Neural cell (in vitro differentiated cells): ENCODE data around the gene GJA9. TPM values are rescaled to one million over a fixed set of nuclear protein-coding genes. Genes with fewer than 3 reads are reported as not detected.

Experiments
- H2AFZ ChIP-seq: fragments of 200-600, 300-800 bp; sonication (generic), shearing (Covaris generic); 2 replicates; pipeline ENCODE4 v1.6.0; 2014; ENCODE audit warnings: low read depth, mild to moderate bottlenecking, antibody characterized with exemption, low read length, moderate library complexity
- H3F3A ChIP-seq: fragments of 200-600 bp; shearing (Covaris generic); 2 replicates; pipeline ENCODE4 v1.6.1; 2016; ENCODE audit warnings: mild to moderate bottlenecking, moderate library complexity, mixed read lengths, antibody characterized with exemption, low read length; ENCODE audit not compliant: insufficient read depth, poor library complexity, severe bottlenecking
- H3K27ac ChIP-seq: fragments of 200-600, 300-800 bp; sonication (generic), shearing (Covaris generic); 2 replicates; pipeline ENCODE4 v1.5.1; 2014; ENCODE audit warnings: mild to moderate bottlenecking, low read length, moderate library complexity
- H3K27me3 ChIP-seq: fragments of 300-800, 200-600 bp; sonication (generic), shearing (Covaris generic); 2 replicates; pipeline ENCODE4 v1.6.0; 2014; ENCODE audit warnings: mild to moderate bottlenecking, low read depth, low read length, moderate library complexity; ENCODE audit not compliant: insufficient read depth
- H3K36me3 ChIP-seq: fragments of 300-800, 200-600 bp; sonication (generic), shearing (Covaris generic); 2 replicates; pipeline ENCODE4 v1.5.1; 2014; ENCODE audit warnings: mild to moderate bottlenecking, antibody characterized with exemption, low read length, moderate library complexity; ENCODE audit not compliant: insufficient read depth
- H3K4me2 ChIP-seq: fragments of 300-800, 200-600 bp; sonication (generic), shearing (Covaris generic); 2 replicates; pipeline ENCODE4 v1.6.0; 2014; ENCODE audit warnings: mild to moderate bottlenecking, low read length
- H3K4me3 ChIP-seq: fragments of 300-800, 200-600 bp; sonication (generic), shearing (Covaris generic); 2 replicates; pipeline ENCODE4 v1.5.1; 2014; ENCODE audit warnings: mild to moderate bottlenecking, low read length, moderate library complexity
- H3K79me2 ChIP-seq: fragments of 200-600 bp; shearing (Covaris generic); replicated peaks from 2 replicates; pipeline ENCODE4 v1.6.0; 2014; ENCODE audit warnings: mild to moderate bottlenecking, low read length, moderate library complexity; ENCODE audit not compliant: insufficient read depth
- H3K9ac ChIP-seq: fragments of 300-800, 200-600 bp; sonication (generic), shearing (Covaris generic); 2 replicates; pipeline ENCODE4 v1.6.1; 2016; ENCODE audit warnings: mild to moderate bottlenecking, low read length, mixed read lengths
- H3K9me2 ChIP-seq: fragments of 200-600 bp; shearing (Covaris generic); 2 replicates; pipeline ENCODE4 v1.6.1; 2016; ENCODE audit warnings: mild to moderate bottlenecking, low read length, mixed read lengths; ENCODE audit not compliant: insufficient read depth
- H3K9me3 ChIP-seq: fragments of 200-600, 300-800 bp; sonication (generic), shearing (Covaris generic); 2 replicates; pipeline ENCODE4 v1.6.1; 2016; ENCODE audit warnings: mild to moderate bottlenecking, mixed run types, low read length, moderate library complexity, mixed read lengths
- H4K20me1 ChIP-seq: fragments of 200-600 bp; shearing (Covaris generic); 2 replicates; pipeline ENCODE4 v1.6.1; 2016; ENCODE audit warnings: mild to moderate bottlenecking, mixed run types; ENCODE audit not compliant: insufficient read depth
- CTCF ChIP-seq: fragments of 450-650 bp; IDR thresholded peaks from 2 replicates; pipeline ENCODE4 v1.5.1; 2014; ENCODE audit warnings: antibody characterized with exemption, mild to moderate bottlenecking, moderate library complexity; ENCODE audit not compliant: poor library complexity, severe bottlenecking
- EP300 ChIP-seq: fragments of 450-650 bp; conservative IDR thresholded peaks from 2 replicates; pipeline ENCODE4 v1.6.1; 2014; ENCODE audit warnings: antibody characterized with exemption, mild to moderate bottlenecking, moderate library complexity; ENCODE audit not compliant: poor library complexity, severe bottlenecking
- EZH2 ChIP-seq: fragments of 200-600, 300-800 bp; shearing (Covaris generic), sonication (generic); IDR thresholded peaks from 2 replicates; pipeline ENCODE4 v1.6.1; 2014; ENCODE audit warnings: antibody characterized with exemption, low read length, borderline replicate concordance, mild to moderate bottlenecking; ENCODE audit not compliant: insufficient read depth, poor library complexity, severe bottlenecking
- MXI1 ChIP-seq: fragments of 450-650 bp; conservative IDR thresholded peaks from 2 replicates; pipeline ENCODE4 v1.6.1; 2014; ENCODE audit warnings: antibody characterized with exemption, mild to moderate bottlenecking; ENCODE audit not compliant: poor library complexity, severe bottlenecking
- POLR2AphosphoS5 ChIP-seq: IDR thresholded peaks from 2 replicates; pipeline ENCODE4 v1.6.1; 2012
- RAD21 ChIP-seq: fragments of 450-650 bp; conservative IDR thresholded peaks from 2 replicates; pipeline ENCODE4 v1.6.1; 2014; ENCODE audit warnings: antibody characterized with exemption, mild to moderate bottlenecking, moderate library complexity
- REST ChIP-seq: IDR thresholded peaks from 2 replicates; pipeline ENCODE4 v1.6.1; 2012; ENCODE audit warnings: borderline replicate concordance
- SMC3 ChIP-seq: fragments of 450-650 bp; conservative IDR thresholded peaks from 2 replicates; pipeline ENCODE4 v1.6.1; 2014; ENCODE audit warnings: antibody characterized with exemption, mild to moderate bottlenecking, moderate library complexity; ENCODE audit not compliant: poor library complexity
- TAF1 ChIP-seq: IDR thresholded peaks from 2 replicates; pipeline ENCODE4 v1.6.1; 2012; ENCODE audit warnings: low read depth
- polyA plus RNA-seq: library from polyadenylated mRNA; depleted of rRNA; stranded (reverse); fragments of >200 nt; gene quantifications from 2 replicates; pipeline ENCODE4 v1.2.3, GENCODE V29; 2014

Gene GJA9
- polyA plus RNA-seq, 1 donor from 2014 or later = not detected

- H3K4me3 ChIP-seq = peak overlapping the region; percentile 10
- H3K9me2 ChIP-seq = no peaks in the 10 kb centered on the region
- H3K79me2 ChIP-seq = no peaks in the 10 kb centered on the region
- no peaks in the 10 kb centered on the region for H3K27me3 ChIP-seq
- H3F3A ChIP-seq = no peaks in the 10 kb centered on the region
- no peak overlapping the region for H3K4me2 ChIP-seq
- H3K27ac ChIP-seq = no peak overlapping the region
- H3K9ac ChIP-seq = no peak overlapping the region
- no peak overlapping the region for H2AFZ ChIP-seq
- no peaks in the 10 kb centered on the region for H3K36me3 ChIP-seq
- H3K9me3 ChIP-seq = no peaks in the 10 kb centered on the region
- no peak for TF ChIP-seq EP300
- no peak for TF ChIP-seq EZH2
- TF ChIP-seq RAD21 = no peak
- TF ChIP-seq MXI1 = no peak
- TF ChIP-seq SMC3 = no peak
- TF ChIP-seq TAF1 = no peak
- TF ChIP-seq CTCF = no peak
- TF ChIP-seq REST = no peak
- TF ChIP-seq POLR2AphosphoS5 = no peak
- no peaks in the 10 kb centered on the region for H4K20me1 ChIP-seq
Observed at GRCh38 chr1:38827318-38827717, 54.1 kb downstream of the GJA9 start.

- H3K27ac ChIP-seq = no peak overlapping the region
- H3K9me2 ChIP-seq = no peaks in the 10 kb centered on the region
Observed at GRCh38 chr1:38826886-38827285, 54.5 kb downstream of the GJA9 start.

More at GRCh38 chr1:38826886-38827285, 54.5 kb downstream of the GJA9 start:
- no peak overlapping the region for H2AFZ ChIP-seq
- TF ChIP-seq POLR2AphosphoS5 = no peak
- no peak for TF ChIP-seq EZH2
- no peak for TF ChIP-seq EP300
- TF ChIP-seq RAD21 = no peak
- TF ChIP-seq SMC3 = no peak
- no peak for TF ChIP-seq CTCF
- no peak for TF ChIP-seq MXI1
- no peak for TF ChIP-seq TAF1
- no peak for TF ChIP-seq REST
- H3K9me3 ChIP-seq = no peaks in the 10 kb centered on the region
- H3K4me2 ChIP-seq = peak overlapping the region; percentile 13
- H3K79me2 ChIP-seq = no peaks in the 10 kb centered on the region
- no peaks in the 10 kb centered on the region for H3F3A ChIP-seq
- peak overlapping the region; percentile 24 for H3K4me3 ChIP-seq
- H3K9ac ChIP-seq = no peak overlapping the region
- no peaks in the 10 kb centered on the region for H4K20me1 ChIP-seq
- no peaks in the 10 kb centered on the region for H3K27me3 ChIP-seq
- no peaks in the 10 kb centered on the region for H3K36me3 ChIP-seq
